Lower lobe of right lung (tissue), 2 donors: ENCODE results near the gene BRCC3. TPM values are rescaled to one million over a fixed set of nuclear protein-coding genes. Genes with fewer than 3 reads are reported as not detected.
A peak's percentile ranks its signal among the peaks of the same experiment; 100 is the strongest.

Experiments used
- ATAC-seq, 2 donors: fragments of 200-7000 bp; cut with Tn5 transposase; one replicate each; pipeline ENCODE4 v1.9.1; 2020 to 2022; ENCODE audit warnings: mild to moderate bottlenecking in 2 of 2, moderate library complexity in 2 of 2
- DNase-seq: peaks from one replicate; pipeline ENCODE4 v3.0.0-alpha.2; 2020
- H3K27ac ChIP-seq: fragments of 200-600 bp; one replicate; pipeline ENCODE4 v1.8.0; 2022
- H3K27me3 ChIP-seq: fragments of 200-600 bp; one replicate; pipeline ENCODE4 v1.8.0; 2022; ENCODE audit warnings: low read depth
- H3K36me3 ChIP-seq: fragments of 200-600 bp; one replicate; pipeline ENCODE4 v1.8.0; 2022; ENCODE audit warnings: mild to moderate bottlenecking
- H3K4me1 ChIP-seq: fragments of 200-600 bp; one replicate; pipeline ENCODE4 v1.8.0; 2022
- H3K4me3 ChIP-seq: fragments of 200-600 bp; one replicate; pipeline ENCODE4 v1.8.0; 2022; ENCODE audit warnings: mild to moderate bottlenecking
- H3K9me3 ChIP-seq: fragments of 200-600 bp; one replicate; pipeline ENCODE4 v1.8.0; 2022
- CTCF ChIP-seq: fragments of 200-600 bp; IDR thresholded peaks from one replicate; pipeline ENCODE4 v1.8.0; 2022; ENCODE audit warnings: antibody characterized with exemption, mild to moderate bottlenecking
- intact Hi-C: fragments of 100-400 bp; cut with DNase I; formaldehyde crosslinking; loops from one replicate; pipeline ENCODE4 v1.11.0; 2022
- total RNA-seq: library from RNA; stranded (reverse); fragmentation: NEBNext Ultra II Directional; extraction: Animal tissue kit (Norgen Biotek cat#: 25700); gene quantifications from one replicate; pipeline ENCODE4 v1.2.1, GENCODE V29; 2021
- donor health status: DM: no; HTN: yes; CAD: no; lungs with severe emphysema.

Gene BRCC3
- total RNA-seq, 1 donor from 2014 or later: 17.3 TPM

- DNase-seq: no peak
- Histone ChIP-seq H3K36me3 (peaks cover 16% of the 10 kb centered on the region), H3K27ac (no peak overlapping the region), H3K4me1 (no peaks in the 10 kb centered on the region), H3K4me3 (no peak overlapping the region), H3K27me3 (no peaks in the 10 kb centered on the region), H3K9me3 (no peaks in the 10 kb centered on the region)
- intact Hi-C loops: no loop called here
- ATAC-seq: no peak
- no peak for TF ChIP-seq CTCF
These were observed 17.1 kb upstream of the BRCC3 start for GRCh38 chrX:155054255-155054654.

- no peak for TF ChIP-seq CTCF
- DNase-seq: no peak
- Histone ChIP-seq H3K27me3 (no peaks in the 10 kb centered on the region), H3K9me3 (no peaks in the 10 kb centered on the region), H3K4me1 (no peaks in the 10 kb centered on the region), H3K27ac (no peak overlapping the region), H3K4me3 (no peak overlapping the region), H3K36me3 (peaks cover 16% of the 10 kb centered on the region)
- intact Hi-C loops: no loop called here
- no peak for ATAC-seq
These were observed 15.8 kb upstream of the BRCC3 start for GRCh38 chrX:155055494-155055893.

- H3K4me3 ChIP-seq: no peak overlapping the region
- no peak for DNase-seq
- H3K27ac ChIP-seq: no peak overlapping the region
- ATAC-seq: no peak
- no peaks in the 10 kb centered on the region for H3K27me3 ChIP-seq
- peaks cover 22% of the 10 kb centered on the region for H3K36me3 ChIP-seq
- TF ChIP-seq CTCF: no peak
- no peaks in the 10 kb centered on the region for H3K9me3 ChIP-seq
- no peaks in the 10 kb centered on the region for H3K4me1 ChIP-seq
- intact Hi-C loops: no loop called here
These were observed 14.8 kb upstream of the BRCC3 start for GRCh38 chrX:155056471-155056870.

- peak; percentile 69 for TF ChIP-seq CTCF
- peak overlapping the region; percentile 24 for H3K27ac ChIP-seq
- peak overlapping the region; percentile 28 for H3K4me3 ChIP-seq
- DNase-seq (peak; percentile 66), ATAC-seq (peak; percentile 93 to 95)
- no peaks in the 10 kb centered on the region for H3K4me1 ChIP-seq
- intact Hi-C loops: no loop called here
- no peaks in the 10 kb centered on the region for H3K9me3 ChIP-seq
- H3K36me3 ChIP-seq: peaks cover 16% of the 10 kb centered on the region
- no peaks in the 10 kb centered on the region for H3K27me3 ChIP-seq
These were observed 14.2 kb upstream of the BRCC3 start for GRCh38 chrX:155056877-155057792.

- Histone ChIP-seq H3K9me3 (no peaks in the 10 kb centered on the region), H3K27ac (no peak overlapping the region), H3K4me1 (no peaks in the 10 kb centered on the region), H3K4me3 (no peak overlapping the region), H3K36me3 (peaks cover 7% of the 10 kb centered on the region), H3K27me3 (no peaks in the 10 kb centered on the region)
- intact Hi-C loops: no loop called here
- TF ChIP-seq CTCF: no peak
- DNase-seq (no peak), ATAC-seq (no peak)
These were observed 9.5 kb upstream of the BRCC3 start for GRCh38 chrX:155061760-155062159.
